ENCODE results near the gene ANO10. TPM values are rescaled to one million over a fixed set of nuclear protein-coding genes. Genes with fewer than 3 reads are reported as not detected.

ANO10 gene
- total and polyA plus RNA-seq, 4 donors = 33.7 to 44.2 (median 38.3) TPM

- no peak for DNase-seq (ENCODE audit: low read depth in 4 of 6, low spot score in 6 of 6)
- Histone ChIP-seq H3K27me3 (ENCODE audit: control insufficient read depth, insufficient read depth, low read length) (no peaks in the 10 kb centered on the region), H3K27ac (ENCODE audit: low read depth, low read length) (no peak overlapping the region), H3K9me3 (ENCODE audit: control insufficient read depth, insufficient read depth, low read length) (peaks cover 8% of the 10 kb centered on the region), H3K36me3 (ENCODE audit: control insufficient read depth, insufficient read depth, low read length) (no peaks in the 10 kb centered on the region), H3K4me1 (ENCODE audit: control insufficient read depth, insufficient read depth, low read length) (no peaks in the 10 kb centered on the region), H3K4me3 (ENCODE audit: low read depth, low read length) (no peak overlapping the region)
- 98% methylated on average over 2 of the region's 4 CpGs for WGBS (ENCODE audit: insufficient coverage)
Measured at GRCh38 chr3:43353923-43354670, 267.7 kb downstream of the ANO10 start.

GRCh38 chr3:43353393-43353792 lies 268.4 kb downstream of the ANO10 start:
- Histone ChIP-seq H3K4me3 (ENCODE audit: low read depth, low read length) (no peak overlapping the region), H3K27me3 (ENCODE audit: control insufficient read depth, insufficient read depth, low read length) (no peaks in the 10 kb centered on the region), H3K4me1 (ENCODE audit: control insufficient read depth, insufficient read depth, low read length) (no peaks in the 10 kb centered on the region), H3K27ac (ENCODE audit: low read depth, low read length) (no peak overlapping the region), H3K36me3 (ENCODE audit: control insufficient read depth, insufficient read depth, low read length) (peaks cover 5% of the 10 kb centered on the region), H3K9me3 (ENCODE audit: control insufficient read depth, insufficient read depth, low read length) (peaks cover 8% of the 10 kb centered on the region)
- DNase-seq (ENCODE audit: low read depth in 4 of 6, low spot score in 6 of 6) = no peak
- no CpG with 5 or more reads among the region's 1 CpG for WGBS (ENCODE audit: insufficient coverage)

GRCh38 chr3:43349716-43350115 lies 272.1 kb downstream of the ANO10 start:
- no CpG with 5 or more reads among the region's 3 CpGs for WGBS (ENCODE audit: insufficient coverage)
- no peak for DNase-seq (ENCODE audit: low read depth in 4 of 6, low spot score in 6 of 6)
- Histone ChIP-seq H3K4me3 (ENCODE audit: low read depth, low read length) (no peak overlapping the region), H3K9me3 (ENCODE audit: control insufficient read depth, insufficient read depth, low read length) (peaks cover 8% of the 10 kb centered on the region), H3K36me3 (ENCODE audit: control insufficient read depth, insufficient read depth, low read length) (peaks cover 18% of the 10 kb centered on the region), H3K27ac (ENCODE audit: low read depth, low read length) (no peak overlapping the region), H3K27me3 (ENCODE audit: control insufficient read depth, insufficient read depth, low read length) (no peaks in the 10 kb centered on the region), H3K4me1 (ENCODE audit: control insufficient read depth, insufficient read depth, low read length) (no peaks in the 10 kb centered on the region)

DNA sequence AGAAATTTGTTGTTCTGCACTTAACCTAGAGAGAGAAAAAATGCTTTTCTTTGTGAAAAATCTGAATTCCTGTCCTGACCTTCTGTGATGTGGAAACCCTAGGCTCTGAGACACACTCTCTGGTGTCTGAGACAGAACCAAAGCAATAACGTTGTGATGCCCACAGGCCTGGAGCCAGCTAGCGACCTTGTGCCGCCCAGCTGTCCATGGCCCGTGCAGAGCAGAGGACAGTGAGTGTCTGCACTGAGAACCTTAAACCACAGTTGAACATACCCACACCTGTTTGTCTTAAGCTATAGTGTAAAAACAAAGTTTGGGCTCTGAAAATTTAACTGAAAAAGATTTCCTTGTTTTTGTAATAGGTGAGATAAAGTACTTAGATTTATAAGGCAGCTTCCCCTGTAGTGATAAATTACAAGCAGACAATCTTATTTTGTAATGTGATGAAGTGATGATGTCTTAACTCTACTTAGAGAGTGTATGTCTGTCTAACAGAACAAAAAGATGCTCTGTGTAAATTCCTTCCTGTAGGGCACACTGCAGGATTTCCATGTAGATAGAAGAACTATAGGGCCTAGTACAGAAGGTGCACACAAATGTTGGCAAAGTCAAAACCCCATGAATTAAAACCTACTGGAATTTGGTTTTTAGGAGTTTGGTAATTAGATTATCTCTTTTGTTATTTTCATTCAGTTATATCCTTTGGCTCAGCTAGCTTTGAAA lies 272.8 kb downstream of the ANO10 start:
- no peak for DNase-seq (ENCODE audit: low read depth in 4 of 6, low spot score in 6 of 6)
- no peak overlapping the region for H3K4me3 ChIP-seq (ENCODE audit: low read depth, low read length)
- peaks cover 19% of the 10 kb centered on the region for H3K36me3 ChIP-seq (ENCODE audit: control insufficient read depth, insufficient read depth, low read length)
- WGBS (ENCODE audit: insufficient coverage) = 50% methylated on average over 1 of the region's 4 CpGs
- no peaks in the 10 kb centered on the region for H3K4me1 ChIP-seq (ENCODE audit: control insufficient read depth, insufficient read depth, low read length)
- H3K27me3 ChIP-seq (ENCODE audit: control insufficient read depth, insufficient read depth, low read length) = no peaks in the 10 kb centered on the region
- H3K9me3 ChIP-seq (ENCODE audit: control insufficient read depth, insufficient read depth, low read length) = peaks cover 8% of the 10 kb centered on the region
- no peak overlapping the region for H3K27ac ChIP-seq (ENCODE audit: low read depth, low read length)

DNA sequence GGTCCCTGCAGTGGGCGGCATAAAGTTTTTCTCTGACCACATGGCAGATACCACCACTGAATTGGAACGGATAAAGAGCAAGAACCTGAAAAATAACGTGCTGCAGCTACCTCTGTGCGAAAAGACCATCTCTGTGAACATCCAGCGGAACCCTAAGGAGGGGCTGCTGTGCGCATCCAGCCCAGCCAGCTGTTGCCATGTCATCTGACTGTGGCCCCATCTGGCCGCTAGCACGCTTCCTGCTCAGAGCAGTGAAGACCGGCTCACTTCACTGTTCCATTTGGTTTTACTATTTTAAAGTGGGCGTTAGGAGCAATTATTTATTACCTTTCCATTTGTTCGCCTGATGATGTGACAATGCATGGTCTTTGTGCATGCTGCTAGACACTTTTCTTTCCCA lies 273.5 kb downstream of the ANO10 start:
- Histone ChIP-seq H3K36me3 (ENCODE audit: control insufficient read depth, insufficient read depth, low read length) (peaks cover 21% of the 10 kb centered on the region), H3K9me3 (ENCODE audit: control insufficient read depth, insufficient read depth, low read length) (peaks cover 3% of the 10 kb centered on the region), H3K4me1 (ENCODE audit: control insufficient read depth, insufficient read depth, low read length) (no peaks in the 10 kb centered on the region), H3K4me3 (ENCODE audit: low read depth, low read length) (no peak overlapping the region), H3K27me3 (ENCODE audit: control insufficient read depth, insufficient read depth, low read length) (no peaks in the 10 kb centered on the region), H3K27ac (ENCODE audit: low read depth, low read length) (no peak overlapping the region)
- 93% methylated on average over 8 of the region's 11 CpGs for whole genome bisulfite sequencing (ENCODE audit: insufficient coverage)
- DNase-seq (ENCODE audit: low read depth in 4 of 6, low spot score in 6 of 6) = peak in 1 of 6 donors; percentile 7

DNA sequence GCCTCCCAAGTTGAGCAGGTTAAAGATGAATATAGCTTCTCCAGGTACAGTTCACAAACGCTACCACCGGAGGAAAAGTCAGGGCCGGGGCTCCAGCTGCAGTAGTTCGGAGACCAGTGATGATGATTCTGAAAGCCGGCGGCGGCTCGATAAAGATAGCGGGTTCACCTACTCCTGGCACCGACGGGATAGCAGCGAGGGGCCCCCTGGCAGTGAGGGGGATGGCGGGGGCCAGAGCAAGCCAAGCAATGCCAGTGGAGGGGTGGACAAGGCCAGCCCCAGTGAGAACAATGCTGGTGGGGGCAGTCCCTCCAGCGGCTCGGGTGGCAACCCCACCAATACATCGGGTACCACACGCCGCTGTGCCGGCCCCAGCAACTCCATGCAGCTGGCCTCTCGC lies 274.0 kb downstream of the ANO10 start:
- H3K27ac ChIP-seq (ENCODE audit: low read depth, low read length) = no peak overlapping the region
- H3K27me3 ChIP-seq (ENCODE audit: control insufficient read depth, insufficient read depth, low read length) = no peaks in the 10 kb centered on the region
- peaks cover 21% of the 10 kb centered on the region for H3K36me3 ChIP-seq (ENCODE audit: control insufficient read depth, insufficient read depth, low read length)
- no peaks in the 10 kb centered on the region for H3K4me1 ChIP-seq (ENCODE audit: control insufficient read depth, insufficient read depth, low read length)
- no peaks in the 10 kb centered on the region for H3K9me3 ChIP-seq (ENCODE audit: control insufficient read depth, insufficient read depth, low read length)
- WGBS (ENCODE audit: insufficient coverage) = 97% methylated on average over 20 of the region's 20 CpGs
- no peak overlapping the region for H3K4me3 ChIP-seq (ENCODE audit: low read depth, low read length)
- no peak for DNase-seq (ENCODE audit: low read depth in 4 of 6, low spot score in 6 of 6)

DNA sequence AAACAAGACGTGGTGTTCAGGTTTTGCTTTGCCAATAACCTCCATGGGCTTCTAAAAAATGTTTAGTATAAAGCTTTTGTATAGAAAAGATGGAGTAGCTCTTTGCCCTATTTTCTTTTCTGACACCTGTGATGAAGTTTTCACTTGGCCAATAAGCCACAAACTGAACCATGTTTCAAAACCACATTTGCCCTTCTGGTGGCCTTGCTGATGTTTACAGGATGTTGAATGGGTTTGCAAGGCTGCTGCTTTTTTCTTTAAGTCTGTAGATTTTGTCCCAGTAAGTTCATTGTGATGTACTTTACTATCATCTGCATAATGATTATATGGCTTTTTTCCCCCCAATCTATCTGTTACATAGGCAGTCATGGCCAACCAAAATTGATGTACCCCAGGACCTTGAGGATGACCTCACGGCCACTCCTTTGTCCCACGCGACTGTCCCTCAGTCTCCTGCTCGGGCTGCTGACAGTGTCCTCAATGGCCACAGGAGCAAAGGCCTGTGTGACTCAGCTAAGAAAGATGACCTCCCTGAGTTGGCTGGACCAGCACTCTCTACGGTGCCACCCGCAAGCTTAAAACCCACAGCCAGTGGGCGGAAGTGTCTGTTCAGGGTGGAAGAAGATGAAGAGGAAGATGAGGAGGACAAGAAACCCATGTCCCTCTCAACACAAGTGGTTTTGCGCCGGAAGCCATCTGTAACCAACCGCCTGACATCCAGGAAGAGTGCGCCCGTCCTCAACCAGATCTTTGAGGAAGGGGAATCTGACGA lies 274.6 kb downstream of the ANO10 start:
- Histone ChIP-seq H3K36me3 (ENCODE audit: control insufficient read depth, insufficient read depth, low read length) (peaks cover 24% of the 10 kb centered on the region), H3K4me3 (ENCODE audit: low read depth, low read length) (no peak overlapping the region), H3K9me3 (ENCODE audit: control insufficient read depth, insufficient read depth, low read length) (no peaks in the 10 kb centered on the region), H3K27me3 (ENCODE audit: control insufficient read depth, insufficient read depth, low read length) (no peaks in the 10 kb centered on the region), H3K4me1 (ENCODE audit: control insufficient read depth, insufficient read depth, low read length) (no peaks in the 10 kb centered on the region), H3K27ac (ENCODE audit: low read depth, low read length) (no peak overlapping the region)
- 96% methylated on average over 10 of the region's 14 CpGs for whole genome bisulfite sequencing (ENCODE audit: insufficient coverage)
- no peak for DNase-seq (ENCODE audit: low read depth in 4 of 6, low spot score in 6 of 6)

- Histone ChIP-seq H3K4me3 (ENCODE audit: low read depth, low read length) (no peak overlapping the region), H3K9me3 (ENCODE audit: control insufficient read depth, insufficient read depth, low read length) (no peaks in the 10 kb centered on the region), H3K27me3 (ENCODE audit: control insufficient read depth, insufficient read depth, low read length) (no peaks in the 10 kb centered on the region), H3K27ac (ENCODE audit: low read depth, low read length) (no peak overlapping the region), H3K36me3 (ENCODE audit: control insufficient read depth, insufficient read depth, low read length) (peaks cover 26% of the 10 kb centered on the region), H3K4me1 (ENCODE audit: control insufficient read depth, insufficient read depth, low read length) (no peaks in the 10 kb centered on the region)
- DNase-seq (ENCODE audit: low read depth in 4 of 6, low spot score in 6 of 6) = no peak
- 92% methylated on average over 4 of the region's 6 CpGs for WGBS (ENCODE audit: insufficient coverage)
Measured at GRCh38 chr3:43345877-43346276, 275.9 kb downstream of the ANO10 start.

DNA sequence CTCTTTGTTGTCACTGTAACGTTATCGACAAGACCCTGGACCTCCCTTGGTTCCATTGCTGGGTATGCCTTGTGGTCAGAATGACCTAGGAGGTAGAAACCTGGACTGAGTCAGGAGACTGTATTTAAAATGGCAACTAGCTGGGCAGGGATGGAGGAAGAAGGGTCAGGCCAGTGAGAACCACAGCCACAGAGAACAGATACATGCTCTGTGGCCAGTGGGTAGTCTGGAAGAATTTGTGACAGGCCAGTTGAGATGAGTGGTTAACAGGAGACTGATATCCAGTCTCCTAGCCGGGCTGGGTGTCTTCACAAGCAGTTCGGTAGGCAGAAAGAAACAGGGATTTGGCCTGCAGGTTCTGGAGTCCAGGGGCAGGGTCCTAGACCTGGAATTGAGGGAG lies 276.6 kb downstream of the ANO10 start:
- 89% methylated on average over 4 of the region's 4 CpGs for WGBS (ENCODE audit: insufficient coverage)
- no peak for DNase-seq (ENCODE audit: low read depth in 4 of 6, low spot score in 6 of 6)
- no peaks in the 10 kb centered on the region for H3K4me1 ChIP-seq (ENCODE audit: control insufficient read depth, insufficient read depth, low read length)
- no peak overlapping the region for H3K4me3 ChIP-seq (ENCODE audit: low read depth, low read length)
- peaks cover 30% of the 10 kb centered on the region for H3K36me3 ChIP-seq (ENCODE audit: control insufficient read depth, insufficient read depth, low read length)
- H3K27ac ChIP-seq (ENCODE audit: low read depth, low read length) = no peak overlapping the region
- no peaks in the 10 kb centered on the region for H3K9me3 ChIP-seq (ENCODE audit: control insufficient read depth, insufficient read depth, low read length)
- H3K27me3 ChIP-seq (ENCODE audit: control insufficient read depth, insufficient read depth, low read length) = no peaks in the 10 kb centered on the region

All from spinal cord (tissue), 10 donors.